A549 (cell line): Measurements from ENCODE around the gene CTNS. TPM values are rescaled to one million over a fixed set of nuclear protein-coding genes. Genes with fewer than 3 reads are reported as not detected.
A peak's percentile ranks its signal among the peaks of the same experiment; 100 is the strongest.

Experiments used
- ATAC-seq, 2 experiments: fragments of 200-7000 bp in 1 of 2; fragments of >200 bp in 1 of 2; cut with Nextera tagmentation in 1 of 2; cut with Tn5 transposase in 1 of 2; 3 replicates each; pipeline versions ENCODE4 v1.8.0 to v1.9.1; 2018 to 2020; ENCODE audit warnings: mild to moderate bottlenecking in 1 of 2, moderate library complexity in 1 of 2
- CTCF ChIA-PET: fragments of 300-600 bp; sonication (Branson Sonifier 250); formaldehyde crosslinking; extraction: SDS; loops from one replicate; lab custom pipeline; 2021; ENCODE audit warnings: antibody characterized with exemption, inconsistent platforms; lab: Yijun Ruan, JAX
- POLR2A ChIA-PET: fragments of 350-600 bp; formaldehyde crosslinking; extraction: SDS; loops from one replicate; lab custom pipeline; 2021; ENCODE audit warnings: antibody characterized with exemption, inconsistent platforms; lab: Yijun Ruan, JAX
- DNase-seq, 2 experiments: peaks; one replicate each; pipeline versions ENCODE4 v3.0.0 to v3.0.0-alpha.2; 2011 to 2016; ENCODE audit warnings: low read depth in 1 of 2, low spot score in 1 of 2
- FAIRE-seq: peaks from 2 replicates; lab custom pipeline; 2011; peaks lifted over from hg19 to GRCh38; lab: Jason Lieb, UNC
- H3K27ac ChIP-seq, 2 experiments: fragments of >200 bp; sonication (Bioruptor Twin); formaldehyde crosslinking; 3 replicates each; pipeline ENCODE4 v1.5.1; 2016 to 2017
- H3K4me1 ChIP-seq: fragments of >200 bp; sonication (Bioruptor Twin); formaldehyde crosslinking; 3 replicates; pipeline ENCODE4 v1.6.1; 2016
- H3K4me2 ChIP-seq: fragments of >200 bp; sonication (Bioruptor Twin); formaldehyde crosslinking; 3 replicates; pipeline ENCODE4 v1.6.1; 2016
- H3K4me3 ChIP-seq: fragments of >200 bp; sonication (Bioruptor Twin); formaldehyde crosslinking; 3 replicates; pipeline ENCODE4 v1.5.1; 2016
- H3K9me3 ChIP-seq: fragments of >200 bp; sonication (Bioruptor Twin); formaldehyde crosslinking; 3 replicates; pipeline ENCODE4 v1.6.1; 2016
- BHLHE40 ChIP-seq: IDR thresholded peaks from 2 replicates; pipeline ENCODE4 v1.6.1; 2012; ENCODE audit warnings: low read depth, low read length, inconsistent platforms
- CHD4 ChIP-seq: fragments of 200-600 bp; sonication (generic); IDR thresholded peaks from 2 replicates; pipeline ENCODE4 v1.6.1; 2016; ENCODE audit warnings: antibody characterized with exemption, mild to moderate bottlenecking, borderline replicate concordance
- EHF ChIP-seq: fragments of 250-450 bp; sonication (Bioruptor Pico); IDR thresholded peaks from 2 replicates; pipeline ENCODE4 v1.5.0; 2020; ENCODE audit warnings: mild to moderate bottlenecking
- EHMT2 ChIP-seq: fragments of 200-600 bp; sonication (generic); IDR thresholded peaks from 2 replicates; pipeline ENCODE4 v1.6.1; 2016; ENCODE audit warnings: antibody characterized with exemption, low read depth, mild to moderate bottlenecking, moderate library complexity
- JUN ChIP-seq, 2 experiments: fragments of >200 bp; sonication (Bioruptor Twin); formaldehyde crosslinking; IDR thresholded peaks; 2 replicates in 1 of 2; 3 replicates in 1 of 2; pipeline ENCODE4 v1.6.1; 2016 to 2017
- JUNB ChIP-seq: fragments of >200 bp; sonication (Bioruptor Twin); formaldehyde crosslinking; IDR thresholded peaks from 2 replicates; pipeline ENCODE4 v1.6.1; 2016
- KDM5A ChIP-seq: fragments of 200-600 bp; sonication (generic); IDR thresholded peaks from 2 replicates; pipeline ENCODE4 v1.6.1; 2016; ENCODE audit warnings: antibody characterized with exemption, mild to moderate bottlenecking
- MYC ChIP-seq: IDR thresholded peaks from 2 replicates; pipeline ENCODE4 v1.6.1; 2012; ENCODE audit warnings: mild to moderate bottlenecking, inconsistent platforms, low read length, improper control_type of control experiment, borderline replicate concordance
- RAD21 ChIP-seq, 2 experiments: fragments of >200 bp in 1 of 2; sonication (Bioruptor Twin) in 1 of 2; formaldehyde crosslinking in 1 of 2; IDR thresholded peaks in 1 of 2; conservative IDR thresholded peaks in 1 of 2; 2 replicates in 1 of 2; 3 replicates in 1 of 2; pipeline ENCODE4 v1.6.1; 2012 to 2018; ENCODE audit warnings: inconsistent platforms in 1 of 2
- SREBF2 ChIP-seq: fragments of 450-650 bp; IDR thresholded peaks from 2 replicates; pipeline ENCODE4 v1.6.1; 2014; ENCODE audit warnings: mild to moderate bottlenecking, moderate library complexity
- ZC3H11A ChIP-seq: fragments of 450-650 bp; IDR thresholded peaks from 2 replicates; pipeline ENCODE4 v1.6.1; 2014; ENCODE audit warnings: antibody characterized with exemption, mild to moderate bottlenecking
- ZSCAN20 ChIP-seq: fragments of 250-450 bp; sonication (Bioruptor Pico); IDR thresholded peaks from 2 replicates; pipeline ENCODE4 v1.8.0; 2022; ENCODE audit warnings: mild to moderate bottlenecking, moderate library complexity
- WGBS: methylation state at CpG from one replicate; pipeline ENCODE4 v1.1.6; 2017; ENCODE audit errors: missing lambda C conversion rate; 5-methylcytosine and 5-hydroxymethylcytosine counted together
- polyA plus RNA-seq, 4 experiments: library from polyadenylated mRNA; depleted of rRNA in 3 of 4; stranded (reverse); fragments of >200 nt; fragmentation: RNase III in 1 of 4; extraction: RNeasy Plus Mini Kit Qiagen cat#74134 plus additional on column Dnase treatment in 1 of 4; gene quantifications; 2 replicates in 3 of 4; 3 replicates in 1 of 4; pipeline ENCODE4 v1.2.3, GENCODE V29; 2011 to 2017
- TF ChIP-seq, protein P1 (sequence below): fragments of 250-450 bp; sonication (Bioruptor Pico); IDR thresholded peaks from 2 replicates; pipeline ENCODE4 v1.5.0; 2021; ENCODE audit warnings: mild to moderate bottlenecking, moderate library complexity, borderline replicate concordance
- TF ChIP-seq, protein P2 (sequence below): fragments of >200 bp; sonication (Bioruptor Twin); formaldehyde crosslinking; IDR thresholded peaks from 3 replicates; pipeline ENCODE4 v1.5.1; 2016
- TF ChIP-seq, protein P3 (sequence below): IDR thresholded peaks from 2 replicates; pipeline ENCODE4 v1.6.1; 2012
- TF ChIP-seq, protein P4 (sequence below): fragments of >200 bp; sonication (Bioruptor Twin); formaldehyde crosslinking; IDR thresholded peaks from 2 replicates; pipeline ENCODE4 v1.6.1; 2016
- TF ChIP-seq, protein P5 (sequence below): fragments of 200-600 bp; sonication (generic); IDR thresholded peaks from 2 replicates; pipeline ENCODE4 v1.6.1; 2016; ENCODE audit warnings: antibody characterized with exemption, mild to moderate bottlenecking, moderate library complexity
- TF ChIP-seq, protein P6 (sequence below): fragments of 250-450 bp; sonication (Bioruptor Pico); IDR thresholded peaks from 2 replicates; pipeline ENCODE4 v1.5.0; 2020; ENCODE audit warnings: low read depth, mild to moderate bottlenecking, moderate library complexity
- TF ChIP-seq, protein P7 (sequence below): fragments of 150-350 bp; IDR thresholded peaks from 2 replicates; pipeline ENCODE4 v1.6.1; 2014; ENCODE audit warnings: low read depth, mild to moderate bottlenecking, low read length

CTNS gene
- polyA plus RNA-seq, 2 of the 4 experiments (the other 2 are of a cell fraction), result 6.5 to 20.3 TPM

DNA sequence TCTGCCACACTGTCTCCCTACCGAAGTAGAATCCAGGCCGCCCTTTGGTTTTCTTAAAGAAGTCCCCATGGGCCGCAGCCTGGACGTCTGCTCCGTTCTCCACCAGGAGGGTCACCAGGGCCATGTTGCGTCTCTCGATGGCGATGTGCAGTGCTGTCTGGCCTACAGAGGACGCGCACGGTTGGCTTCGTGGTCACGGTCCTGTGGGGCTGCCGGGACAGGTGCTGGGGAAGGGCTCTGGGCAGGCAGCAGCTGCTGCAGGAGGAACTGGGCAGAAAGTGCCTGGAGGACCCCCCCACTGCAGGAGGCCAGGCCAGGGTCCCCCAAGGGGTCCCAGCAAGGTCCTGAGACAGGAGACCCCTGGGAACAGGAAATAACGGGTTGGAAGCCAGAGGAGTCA is 46.3 kb upstream of the CTNS start:
- no peaks in the 10 kb centered on the region for H3K9me3 ChIP-seq
- CTCF ChIA-PET, result interaction anchor here (2.1 kb wide), 1 partner anchor 12 kb away, joined by 5 read pairs; no protein-coding TSS in a partner anchor

DNA sequence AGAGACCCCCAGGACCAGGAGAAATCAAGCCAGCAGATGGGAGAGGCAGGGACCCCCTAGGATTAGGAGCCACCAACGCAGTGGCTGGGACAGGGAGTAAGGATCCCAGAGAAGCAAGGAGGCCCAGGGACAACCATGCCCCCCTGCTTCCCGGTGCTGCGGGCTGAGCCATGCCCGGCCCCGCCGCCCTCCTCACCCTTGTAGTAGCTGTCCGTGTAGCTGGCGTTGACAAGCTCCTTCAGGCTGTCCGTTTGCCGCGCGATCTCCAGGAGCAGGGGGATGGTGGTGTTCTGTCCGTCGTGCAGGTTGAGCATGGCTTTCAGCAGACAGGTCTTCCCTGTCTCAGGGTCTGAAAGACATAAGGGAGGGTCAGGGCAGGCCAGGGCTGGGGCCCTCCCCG is 45.8 kb upstream of the CTNS start:
- Histone ChIP-seq H3K27ac (no peak overlapping the region), H3K4me1 (no peaks in the 10 kb centered on the region), H3K4me2 (no peak overlapping the region), H3K4me3 (no peak overlapping the region), H3K9me3 (no peaks in the 10 kb centered on the region)
- DNase-seq (no peak), ATAC-seq (no peak), FAIRE-seq (no peak)
- CTCF ChIA-PET, result interaction anchor here (1.3 to 2.1 kb wide), 3 partner anchors 9 to 19 kb away, joined by 3 to 5 read pairs (median 4); no protein-coding TSS in a partner anchor
- TF ChIP-seq, protein P1, sequence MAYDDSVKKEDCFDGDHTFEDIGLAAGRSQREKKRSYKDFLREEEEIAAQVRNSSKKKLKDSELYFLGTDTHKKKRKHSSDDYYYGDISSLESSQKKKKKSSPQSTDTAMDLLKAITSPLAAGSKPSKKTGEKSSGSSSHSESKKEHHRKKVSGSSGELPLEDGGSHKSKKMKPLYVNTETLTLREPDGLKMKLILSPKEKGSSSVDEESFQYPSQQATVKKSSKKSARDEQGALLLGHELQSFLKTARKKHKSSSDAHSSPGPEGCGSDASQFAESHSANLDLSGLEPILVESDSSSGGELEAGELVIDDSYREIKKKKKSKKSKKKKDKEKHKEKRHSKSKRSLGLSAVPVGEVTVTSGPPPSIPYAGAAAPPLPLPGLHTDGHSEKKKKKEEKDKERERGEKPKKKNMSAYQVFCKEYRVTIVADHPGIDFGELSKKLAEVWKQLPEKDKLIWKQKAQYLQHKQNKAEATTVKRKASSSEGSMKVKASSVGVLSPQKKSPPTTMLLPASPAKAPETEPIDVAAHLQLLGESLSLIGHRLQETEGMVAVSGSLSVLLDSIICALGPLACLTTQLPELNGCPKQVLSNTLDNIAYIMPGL (CRISPR knock-in tag), result no peak
- no peak for TF ChIP-seq JUN (IDR thresholded peaks at IDR 0.05)
- no peak for TF ChIP-seq ZSCAN20 (CRISPR knock-in tag)
- TF ChIP-seq MYC, result no peak
- TF ChIP-seq BHLHE40, result no peak
- WGBS, result 86% methylated on average over 15 of the region's 15 CpGs
- POLR2A ChIA-PET, result no interaction called here

More for the DNA sequence above, 46.3 kb upstream of the CTNS start:
- no peak overlapping the region for H3K4me2 ChIP-seq
- H3K27ac ChIP-seq, result no peak overlapping the region
- no peak overlapping the region for H3K4me3 ChIP-seq
- no peaks in the 10 kb centered on the region for H3K4me1 ChIP-seq
- no peak for ATAC-seq
- DNase-seq, result no peak
- WGBS, result 92% methylated on average over 14 of the region's 15 CpGs
- POLR2A ChIA-PET, result no interaction called here
- FAIRE-seq, result no peak
- TF ChIP-seq JUNB (no peak), CHD4 (no peak), MYC (no peak), KDM5A (no peak)
- TF ChIP-seq, protein P2, sequence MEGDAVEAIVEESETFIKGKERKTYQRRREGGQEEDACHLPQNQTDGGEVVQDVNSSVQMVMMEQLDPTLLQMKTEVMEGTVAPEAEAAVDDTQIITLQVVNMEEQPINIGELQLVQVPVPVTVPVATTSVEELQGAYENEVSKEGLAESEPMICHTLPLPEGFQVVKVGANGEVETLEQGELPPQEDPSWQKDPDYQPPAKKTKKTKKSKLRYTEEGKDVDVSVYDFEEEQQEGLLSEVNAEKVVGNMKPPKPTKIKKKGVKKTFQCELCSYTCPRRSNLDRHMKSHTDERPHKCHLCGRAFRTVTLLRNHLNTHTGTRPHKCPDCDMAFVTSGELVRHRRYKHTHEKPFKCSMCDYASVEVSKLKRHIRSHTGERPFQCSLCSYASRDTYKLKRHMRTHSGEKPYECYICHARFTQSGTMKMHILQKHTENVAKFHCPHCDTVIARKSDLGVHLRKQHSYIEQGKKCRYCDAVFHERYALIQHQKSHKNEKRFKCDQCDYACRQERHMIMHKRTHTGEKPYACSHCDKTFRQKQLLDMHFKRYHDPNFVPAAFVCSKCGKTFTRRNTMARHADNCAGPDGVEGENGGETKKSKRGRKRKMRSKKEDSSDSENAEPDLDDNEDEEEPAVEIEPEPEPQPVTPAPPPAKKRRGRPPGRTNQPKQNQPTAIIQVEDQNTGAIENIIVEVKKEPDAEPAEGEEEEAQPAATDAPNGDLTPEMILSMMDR, result no peak

DNA sequence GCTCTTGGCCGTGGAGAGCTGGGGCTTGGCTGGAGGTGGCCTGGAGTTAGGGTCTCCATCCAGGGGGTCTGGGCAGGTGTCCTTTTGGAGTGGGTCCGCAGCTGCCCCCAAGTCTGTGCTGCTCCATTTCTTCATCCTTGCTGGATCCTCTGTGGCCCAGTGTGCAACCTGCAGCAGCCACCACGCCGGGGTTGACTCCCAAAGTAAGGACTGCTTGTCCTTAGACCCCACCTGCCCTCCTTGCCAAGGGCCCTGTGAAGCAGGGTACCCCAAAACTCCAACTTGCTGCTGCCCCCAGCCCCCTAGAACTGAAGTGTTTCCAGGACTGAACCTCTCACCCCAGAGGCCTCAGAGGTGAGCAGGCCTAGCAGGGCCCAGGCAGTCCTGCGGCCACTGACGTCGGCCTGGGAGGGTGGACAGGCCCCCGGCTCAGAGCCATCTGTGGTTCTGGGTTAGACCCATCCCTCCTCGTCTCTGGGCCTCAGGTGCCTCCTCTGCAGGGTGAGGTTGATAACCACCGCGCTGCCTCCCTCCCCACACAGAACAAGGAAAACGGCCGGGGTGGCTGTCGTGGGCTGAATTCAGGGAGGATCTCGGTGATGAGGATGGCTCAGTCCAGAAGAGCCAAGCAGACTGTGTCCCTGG is 44.2 kb upstream of the CTNS start:
- no peaks in the 10 kb centered on the region for H3K9me3 ChIP-seq
- WGBS, result 91% methylated on average over 15 of the region's 15 CpGs
- no peak overlapping the region for H3K4me3 ChIP-seq
- H3K4me2 ChIP-seq, result no peak overlapping the region
- DNase-seq (no peak), FAIRE-seq (no peak), ATAC-seq (peak in 1 of 2 experiments; percentile 12; a peak in 3 of 6 replicates)
- ChIA-PET POLR2A (interaction anchor here (0.7 kb wide), 1 partner anchor 75 kb away, joined by 3 read pairs; no protein-coding TSS in a partner anchor), CTCF (interaction anchor here (0.9 to 2.1 kb wide), 4 partner anchors 10 to 55 kb away, joined by 3 to 6 read pairs (median 4); no protein-coding TSS in a partner anchor)
- H3K4me1 ChIP-seq, result no peaks in the 10 kb centered on the region
- no peak overlapping the region for H3K27ac ChIP-seq
- TF ChIP-seq ZSCAN20 (CRISPR knock-in tag) (no peak), RAD21 (conservative IDR thresholded peaks at IDR 0.05 in 1 of 2, IDR thresholded peaks at IDR 0.05 in 1 of 2) (no peak), EHMT2 (no peak), EHF (no peak), ZC3H11A (no peak), SREBF2 (no peak)
- TF ChIP-seq, protein P3, sequence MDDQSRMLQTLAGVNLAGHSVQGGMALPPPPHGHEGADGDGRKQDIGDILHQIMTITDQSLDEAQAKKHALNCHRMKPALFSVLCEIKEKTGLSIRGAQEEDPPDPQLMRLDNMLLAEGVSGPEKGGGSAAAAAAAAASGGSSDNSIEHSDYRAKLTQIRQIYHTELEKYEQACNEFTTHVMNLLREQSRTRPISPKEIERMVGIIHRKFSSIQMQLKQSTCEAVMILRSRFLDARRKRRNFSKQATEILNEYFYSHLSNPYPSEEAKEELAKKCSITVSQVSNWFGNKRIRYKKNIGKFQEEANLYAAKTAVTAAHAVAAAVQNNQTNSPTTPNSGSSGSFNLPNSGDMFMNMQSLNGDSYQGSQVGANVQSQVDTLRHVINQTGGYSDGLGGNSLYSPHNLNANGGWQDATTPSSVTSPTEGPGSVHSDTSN, result no peak
- TF ChIP-seq, protein P4, sequence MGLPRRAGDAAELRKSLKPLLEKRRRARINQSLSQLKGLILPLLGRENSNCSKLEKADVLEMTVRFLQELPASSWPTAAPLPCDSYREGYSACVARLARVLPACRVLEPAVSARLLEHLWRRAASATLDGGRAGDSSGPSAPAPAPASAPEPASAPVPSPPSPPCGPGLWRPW, result no peak
- TF ChIP-seq, protein P5, sequence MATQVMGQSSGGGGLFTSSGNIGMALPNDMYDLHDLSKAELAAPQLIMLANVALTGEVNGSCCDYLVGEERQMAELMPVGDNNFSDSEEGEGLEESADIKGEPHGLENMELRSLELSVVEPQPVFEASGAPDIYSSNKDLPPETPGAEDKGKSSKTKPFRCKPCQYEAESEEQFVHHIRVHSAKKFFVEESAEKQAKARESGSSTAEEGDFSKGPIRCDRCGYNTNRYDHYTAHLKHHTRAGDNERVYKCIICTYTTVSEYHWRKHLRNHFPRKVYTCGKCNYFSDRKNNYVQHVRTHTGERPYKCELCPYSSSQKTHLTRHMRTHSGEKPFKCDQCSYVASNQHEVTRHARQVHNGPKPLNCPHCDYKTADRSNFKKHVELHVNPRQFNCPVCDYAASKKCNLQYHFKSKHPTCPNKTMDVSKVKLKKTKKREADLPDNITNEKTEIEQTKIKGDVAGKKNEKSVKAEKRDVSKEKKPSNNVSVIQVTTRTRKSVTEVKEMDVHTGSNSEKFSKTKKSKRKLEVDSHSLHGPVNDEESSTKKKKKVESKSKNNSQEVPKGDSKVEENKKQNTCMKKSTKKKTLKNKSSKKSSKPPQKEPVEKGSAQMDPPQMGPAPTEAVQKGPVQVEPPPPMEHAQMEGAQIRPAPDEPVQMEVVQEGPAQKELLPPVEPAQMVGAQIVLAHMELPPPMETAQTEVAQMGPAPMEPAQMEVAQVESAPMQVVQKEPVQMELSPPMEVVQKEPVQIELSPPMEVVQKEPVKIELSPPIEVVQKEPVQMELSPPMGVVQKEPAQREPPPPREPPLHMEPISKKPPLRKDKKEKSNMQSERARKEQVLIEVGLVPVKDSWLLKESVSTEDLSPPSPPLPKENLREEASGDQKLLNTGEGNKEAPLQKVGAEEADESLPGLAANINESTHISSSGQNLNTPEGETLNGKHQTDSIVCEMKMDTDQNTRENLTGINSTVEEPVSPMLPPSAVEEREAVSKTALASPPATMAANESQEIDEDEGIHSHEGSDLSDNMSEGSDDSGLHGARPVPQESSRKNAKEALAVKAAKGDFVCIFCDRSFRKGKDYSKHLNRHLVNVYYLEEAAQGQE, result no peak
- TF ChIP-seq, protein P6, sequence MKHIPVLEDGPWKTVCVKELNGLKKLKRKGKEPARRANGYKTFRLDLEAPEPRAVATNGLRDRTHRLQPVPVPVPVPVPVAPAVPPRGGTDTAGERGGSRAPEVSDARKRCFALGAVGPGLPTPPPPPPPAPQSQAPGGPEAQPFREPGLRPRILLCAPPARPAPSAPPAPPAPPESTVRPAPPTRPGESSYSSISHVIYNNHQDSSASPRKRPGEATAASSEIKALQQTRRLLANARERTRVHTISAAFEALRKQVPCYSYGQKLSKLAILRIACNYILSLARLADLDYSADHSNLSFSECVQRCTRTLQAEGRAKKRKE (CRISPR knock-in tag), result no peak
- TF ChIP-seq, protein P7, sequence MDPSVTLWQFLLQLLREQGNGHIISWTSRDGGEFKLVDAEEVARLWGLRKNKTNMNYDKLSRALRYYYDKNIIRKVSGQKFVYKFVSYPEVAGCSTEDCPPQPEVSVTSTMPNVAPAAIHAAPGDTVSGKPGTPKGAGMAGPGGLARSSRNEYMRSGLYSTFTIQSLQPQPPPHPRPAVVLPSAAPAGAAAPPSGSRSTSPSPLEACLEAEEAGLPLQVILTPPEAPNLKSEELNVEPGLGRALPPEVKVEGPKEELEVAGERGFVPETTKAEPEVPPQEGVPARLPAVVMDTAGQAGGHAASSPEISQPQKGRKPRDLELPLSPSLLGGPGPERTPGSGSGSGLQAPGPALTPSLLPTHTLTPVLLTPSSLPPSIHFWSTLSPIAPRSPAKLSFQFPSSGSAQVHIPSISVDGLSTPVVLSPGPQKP, result no peak
